ENCODE data around the gene MCM5. TPM values are rescaled to one million over a fixed set of nuclear protein-coding genes. Genes with fewer than 3 reads are reported as not detected.

The MCM5 gene
- total RNA-seq, 1 donor from 2014 or later: 87.6 TPM

DNA sequence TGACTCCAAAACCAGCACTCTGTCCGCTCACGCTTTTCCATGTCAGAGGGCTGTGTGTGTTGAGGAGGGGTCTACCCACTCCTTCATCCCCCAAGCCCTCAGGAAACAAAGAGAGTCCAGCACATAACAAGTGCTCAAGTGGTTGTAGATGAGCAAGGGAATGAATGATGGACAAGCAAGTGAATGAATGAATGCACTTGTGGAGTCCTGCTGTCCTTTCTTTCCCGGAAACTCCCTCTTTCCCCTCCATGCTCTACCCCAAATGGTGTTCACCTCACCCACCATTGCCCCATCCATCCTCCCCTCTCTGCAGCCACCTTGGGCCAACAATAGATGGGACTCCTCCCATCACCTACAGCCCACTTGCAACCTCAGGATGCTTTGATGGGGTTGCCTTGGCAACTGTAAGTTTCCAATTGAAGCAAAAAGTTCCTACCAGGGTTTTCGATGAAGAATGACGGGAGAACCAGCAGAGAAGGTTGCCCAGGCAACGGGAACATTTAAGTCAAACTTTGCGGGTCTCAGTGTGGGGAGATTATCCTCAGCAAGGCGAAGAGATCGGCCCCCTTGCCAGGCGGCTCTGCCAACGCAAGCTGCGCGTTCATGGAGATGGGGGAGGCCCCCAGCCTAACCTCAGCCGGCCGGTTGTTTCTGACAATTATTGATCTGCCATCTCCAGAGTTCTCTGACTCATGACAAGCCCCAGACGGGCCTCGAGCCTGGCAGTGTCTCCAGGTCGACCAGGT, 51.1 kb downstream of the MCM5 start:
- H3K4me3 ChIP-seq (ENCODE audit: low read depth, low read length): no peak overlapping the region
- TF ChIP-seq, protein P1, sequence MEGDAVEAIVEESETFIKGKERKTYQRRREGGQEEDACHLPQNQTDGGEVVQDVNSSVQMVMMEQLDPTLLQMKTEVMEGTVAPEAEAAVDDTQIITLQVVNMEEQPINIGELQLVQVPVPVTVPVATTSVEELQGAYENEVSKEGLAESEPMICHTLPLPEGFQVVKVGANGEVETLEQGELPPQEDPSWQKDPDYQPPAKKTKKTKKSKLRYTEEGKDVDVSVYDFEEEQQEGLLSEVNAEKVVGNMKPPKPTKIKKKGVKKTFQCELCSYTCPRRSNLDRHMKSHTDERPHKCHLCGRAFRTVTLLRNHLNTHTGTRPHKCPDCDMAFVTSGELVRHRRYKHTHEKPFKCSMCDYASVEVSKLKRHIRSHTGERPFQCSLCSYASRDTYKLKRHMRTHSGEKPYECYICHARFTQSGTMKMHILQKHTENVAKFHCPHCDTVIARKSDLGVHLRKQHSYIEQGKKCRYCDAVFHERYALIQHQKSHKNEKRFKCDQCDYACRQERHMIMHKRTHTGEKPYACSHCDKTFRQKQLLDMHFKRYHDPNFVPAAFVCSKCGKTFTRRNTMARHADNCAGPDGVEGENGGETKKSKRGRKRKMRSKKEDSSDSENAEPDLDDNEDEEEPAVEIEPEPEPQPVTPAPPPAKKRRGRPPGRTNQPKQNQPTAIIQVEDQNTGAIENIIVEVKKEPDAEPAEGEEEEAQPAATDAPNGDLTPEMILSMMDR (conservative IDR thresholded peaks at IDR 0.05; ENCODE audit: low read depth, low read length): no peak
- DNase-seq (ENCODE audit: low read depth): no peak

DNA sequence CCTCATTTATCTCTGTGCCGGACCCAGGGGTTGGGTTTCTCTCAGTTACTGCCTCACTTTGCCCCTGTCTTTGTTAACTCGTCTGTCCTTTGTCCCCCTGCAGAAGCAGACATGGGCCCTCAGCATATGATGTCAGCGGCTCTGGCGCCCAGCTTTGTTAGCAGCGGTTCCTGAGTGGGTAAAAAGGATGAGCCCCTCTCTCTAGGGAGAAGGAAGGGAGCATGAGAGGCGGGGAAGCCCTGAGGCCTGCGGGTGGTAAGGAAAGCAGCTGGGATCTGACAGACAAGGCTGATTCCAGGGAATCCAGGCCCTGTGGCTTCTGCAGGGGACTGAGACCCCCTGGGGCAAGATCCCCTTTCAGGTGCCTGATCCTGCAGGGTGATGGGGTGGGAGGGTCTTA, 51.7 kb downstream of the MCM5 start:
- DNase-seq (ENCODE audit: low read depth): no peak
- TF ChIP-seq, protein P1 (conservative IDR thresholded peaks at IDR 0.05; ENCODE audit: low read depth, low read length): no peak
- H3K4me3 ChIP-seq (ENCODE audit: low read depth, low read length): no peak overlapping the region

DNA sequence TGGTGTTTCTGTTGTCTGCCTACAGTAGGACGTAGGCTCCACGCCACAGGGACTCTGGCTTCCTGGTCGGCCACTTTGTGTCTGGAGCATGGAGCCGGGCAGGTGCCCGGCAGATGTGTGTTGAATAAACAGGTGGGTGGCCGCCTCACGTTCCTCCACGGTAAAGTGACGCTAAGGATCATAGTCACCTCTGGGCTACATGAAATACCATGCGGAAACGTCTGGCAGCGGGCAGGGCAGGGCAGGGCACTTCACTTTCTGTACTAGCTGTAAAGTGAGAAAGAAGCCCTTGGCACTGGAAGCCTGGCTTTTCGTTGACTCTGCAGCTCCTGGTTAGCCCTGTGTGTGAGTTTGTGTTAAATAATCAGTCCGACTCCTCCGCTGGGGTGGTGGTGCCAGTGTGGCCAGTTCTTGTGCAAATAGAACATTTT, 52.4 kb downstream of the MCM5 start:
- H3K4me3 ChIP-seq (ENCODE audit: low read depth, low read length): no peak overlapping the region
- DNase-seq (ENCODE audit: low read depth): no peak
- TF ChIP-seq, protein P1 (conservative IDR thresholded peaks at IDR 0.05; ENCODE audit: low read depth, low read length): no peak

DNA sequence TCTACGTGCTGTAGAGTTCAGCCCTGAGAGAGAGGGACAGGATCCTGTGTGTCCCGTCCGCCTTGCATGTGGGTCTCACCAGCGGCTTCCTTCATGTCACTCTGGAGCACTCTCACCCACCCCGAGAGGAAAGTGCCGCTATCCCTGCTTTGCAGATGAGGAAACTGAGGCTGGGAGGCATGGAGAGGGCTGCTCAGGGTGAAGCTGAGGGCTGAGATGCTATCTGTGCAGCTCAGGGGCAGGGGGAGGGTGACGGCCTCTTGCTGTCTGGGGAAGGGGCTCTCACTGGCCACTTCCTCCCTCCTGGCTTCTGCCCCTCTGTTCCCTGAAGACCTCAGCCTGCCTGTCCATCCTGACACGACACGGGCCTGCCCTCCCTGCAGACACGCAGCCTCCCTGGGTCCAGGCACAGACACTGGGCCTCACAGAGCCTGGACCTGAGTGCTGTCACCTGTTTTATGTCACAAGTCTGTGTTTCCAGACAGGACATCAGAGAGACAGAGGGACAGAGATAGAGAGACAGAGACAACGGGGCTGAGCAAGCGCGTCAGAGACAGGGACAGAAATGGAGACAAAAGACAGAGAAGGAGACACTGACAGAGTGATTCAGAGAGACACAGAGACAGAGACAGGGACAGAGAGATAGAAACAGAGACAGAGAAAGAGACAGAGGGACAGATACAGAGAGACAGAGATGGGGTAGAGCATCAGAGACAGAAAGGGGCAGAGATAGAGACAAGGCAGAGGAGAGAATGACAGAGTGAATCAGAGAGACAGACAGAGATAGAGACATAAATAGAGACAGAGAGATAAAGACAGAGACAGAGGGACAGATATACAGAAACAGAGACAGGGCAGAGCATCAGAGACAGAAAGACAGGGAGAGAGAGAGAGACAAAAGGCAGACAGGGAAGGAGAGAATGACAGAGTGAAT, 53.1 kb downstream of the MCM5 start:
- no peak for DNase-seq (ENCODE audit: low read depth)
- H3K4me3 ChIP-seq (ENCODE audit: low read depth, low read length): no peak overlapping the region
- TF ChIP-seq, protein P1 (conservative IDR thresholded peaks at IDR 0.05; ENCODE audit: low read depth, low read length): no peak

DNA sequence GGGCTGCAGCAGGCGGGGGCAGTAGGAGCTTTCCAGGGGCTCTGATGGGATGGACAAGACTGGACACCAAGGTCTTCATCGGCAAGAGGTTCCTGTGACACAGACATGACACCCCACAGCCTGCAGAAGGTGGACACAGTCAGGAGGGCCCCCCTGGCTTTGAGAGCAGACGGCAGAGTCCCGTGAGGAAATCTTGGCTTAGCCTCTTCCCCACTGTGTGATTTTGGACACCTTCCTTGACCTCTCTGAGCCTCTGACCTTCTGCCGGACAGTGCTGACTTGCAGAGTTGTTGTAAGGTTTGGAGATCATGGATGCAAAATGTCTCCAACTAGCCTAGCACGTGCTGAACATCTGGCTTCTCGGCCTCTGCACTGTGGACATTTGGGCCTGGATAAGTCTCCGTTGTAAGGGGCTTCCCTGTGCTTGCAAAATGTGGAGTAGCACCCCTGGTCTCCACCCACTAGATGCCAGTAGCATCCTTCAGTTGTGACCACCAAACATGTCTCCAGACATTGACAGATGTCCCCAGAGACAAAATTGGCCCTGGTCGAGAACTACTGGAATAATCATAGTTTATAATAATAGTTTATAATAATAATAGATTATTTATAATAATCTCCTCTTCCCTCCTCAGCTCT, 54.6 kb downstream of the MCM5 start:
- H3K4me3 ChIP-seq (ENCODE audit: low read depth, low read length): no peak overlapping the region
- TF ChIP-seq, protein P1 (conservative IDR thresholded peaks at IDR 0.05; ENCODE audit: low read depth, low read length): peak; percentile 36
- no peak for DNase-seq (ENCODE audit: low read depth)

DNA sequence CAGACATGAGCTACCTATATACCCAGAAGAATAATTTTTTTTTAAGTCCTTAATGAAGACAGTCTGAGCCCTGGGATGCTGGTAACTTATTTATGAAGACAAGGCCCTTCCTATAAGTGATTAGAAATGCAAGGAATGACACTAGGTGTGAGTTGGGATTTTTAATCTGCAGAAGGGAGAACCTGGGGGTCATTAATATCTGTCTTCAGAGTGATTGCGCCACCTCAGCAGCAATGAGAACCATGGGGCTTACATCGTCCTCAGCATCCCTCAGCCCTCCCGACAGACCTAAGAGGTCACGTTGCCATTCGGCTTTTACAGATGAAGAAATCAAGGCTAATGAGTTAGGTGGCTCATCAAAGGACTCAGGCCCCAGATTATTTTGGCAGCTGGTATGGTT, 55.6 kb downstream of the MCM5 start:
- no peak for DNase-seq (ENCODE audit: low read depth)
- no peak overlapping the region for H3K4me3 ChIP-seq (ENCODE audit: low read depth, low read length)
- TF ChIP-seq, protein P1 (conservative IDR thresholded peaks at IDR 0.05; ENCODE audit: low read depth, low read length): no peak

All from epithelial cell of proximal tubule (primary cell).